HT-29 (cell line): ENCODE results near the gene CAV3. TPM values are rescaled to one million over a fixed set of nuclear protein-coding genes. Genes with fewer than 3 reads are reported as not detected.

Experiments used
- DNase-seq: peaks from one replicate; pipeline ENCODE4 v3.0.0-alpha.2; 2015; ENCODE audit warnings: low spot score
- total RNA-seq: library from RNA; depleted of rRNA; stranded (reverse); fragments of >200 nt; shearing (Covaris generic); gene quantifications from 2 replicates; pipeline ENCODE4 v1.2.3, GENCODE V29; 2014; rRNA removed

Gene CAV3
- total RNA-seq, 1 experiment from 2014 or later: not detected

DNA sequence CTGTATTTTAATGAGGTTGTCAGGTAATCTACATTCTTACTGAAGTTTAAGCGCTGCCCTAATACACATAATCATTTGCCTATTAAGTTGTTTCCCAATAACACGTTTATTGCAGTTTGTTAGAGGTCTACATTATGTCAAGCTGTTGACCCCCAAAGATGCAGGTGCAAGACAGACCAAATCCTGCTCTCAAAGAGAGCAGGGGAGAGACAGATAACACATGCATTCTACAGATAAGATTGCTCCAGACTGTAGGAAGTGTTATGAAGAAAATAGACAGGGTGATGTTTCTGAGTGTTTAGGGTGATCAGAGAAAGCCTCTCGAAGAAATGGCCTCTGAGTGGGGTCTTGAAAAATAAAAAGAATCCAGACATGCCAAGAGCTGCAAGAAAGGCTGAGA lies 60.6 kb downstream of the CAV3 start:
- no peak for DNase-seq

Other genes starting within 250 kb of the CAV3 start
- gene LMCD1, start 232.0 kb upstream of the CAV3 start, total RNA-seq: 4.8 and 7.5 TPM in 2 replicates
- gene SSUH2, start 89.0 kb upstream of the CAV3 start, total RNA-seq: 0.08 and 0.10 TPM in 2 replicates
- 0.13 and 0.60 TPM in 2 replicates for gene OXTR, start 35.8 kb downstream of the CAV3 start, total RNA-seq
- 3.8 and 12.8 TPM in 2 replicates for gene RAD18, start 229.7 kb downstream of the CAV3 start, total RNA-seq